Esophagus squamous epithelium (tissue), 4 donors: Measurements from ENCODE around the gene SLC27A1.

ENCODE experiments used
- CTCF ChIP-seq, 6 experiments: fragments of 450-650 bp in 4 of 6; fragments of 200-600 bp in 2 of 6; sonication (generic) in 2 of 6; IDR thresholded peaks; one replicate each; pipeline ENCODE4 v1.5.1; 2016 to 2019; ENCODE audit warnings: antibody characterized with exemption in 6 of 6, mild to moderate bottlenecking in 4 of 6, moderate library complexity in 4 of 6
- POLR2A ChIP-seq, 4 donors: fragments of 450-650 bp; IDR thresholded peaks; one replicate each; pipeline ENCODE4 v1.6.1; 2017; ENCODE audit warnings: antibody characterized with exemption in 4 of 4, mild to moderate bottlenecking in 4 of 4, moderate library complexity in 3 of 4

- TF ChIP-seq CTCF (IDR thresholded peaks at IDR 0.05) (no peak), POLR2A (IDR thresholded peaks at IDR 0.05) (no peak)
Measured at GRCh38 chr19:17505223-17505622, 34.9 kb downstream of the SLC27A1 start.
